Activated CD4-positive, CD25-positive, alpha-beta regulatory T cell treated with anti-CD3 and anti-CD28 coated beads, Interleukin-2, amount 50 U/mL, for 16 hours (primary cell): Measurements from ENCODE around the gene NUP98.
"Not testable (repeated sequence)": the region's sequence is repeated elsewhere in the genome, so short reads cannot be mapped to it uniquely, and the experiment has no call there.

Experiments used
- DNase-seq: peaks from one replicate; pipeline ENCODE4 v3.0.0-alpha.2; 2020; ENCODE audit warnings: low read depth, low spot score

Gene NUP98

GRCh38 chr11:3799143-3799542 lies 1.8 kb upstream of the NUP98 start:
- no peak for DNase-seq

GRCh38 chr11:3796801-3797328 lies 489 bp downstream of the NUP98 start:
- DNase-seq = no peak

- no peak for DNase-seq
These were observed 1.0 kb downstream of the NUP98 start for GRCh38 chr11:3796346-3796745.

- no peak for DNase-seq
These were observed 1.4 kb downstream of the NUP98 start for GRCh38 chr11:3796002-3796311.

GRCh38 chr11:3795131-3796001 lies 2.0 kb downstream of the NUP98 start:
- no peak for DNase-seq

GRCh38 chr11:3794387-3794786 lies 3.0 kb downstream of the NUP98 start:
- DNase-seq = not testable (repeated sequence)

- DNase-seq = no peak
These were observed 10.4 kb downstream of the NUP98 start for GRCh38 chr11:3786781-3787428.

GRCh38 chr11:3783611-3784010 lies 13.7 kb downstream of the NUP98 start:
- no peak for DNase-seq

GRCh38 chr11:3782963-3783362 lies 14.4 kb downstream of the NUP98 start:
- no peak for DNase-seq

GRCh38 chr11:3781423-3781822 lies 15.9 kb downstream of the NUP98 start:
- DNase-seq = no peak

GRCh38 chr11:3775736-3776406 lies 21.5 kb downstream of the NUP98 start:
- no peak for DNase-seq

GRCh38 chr11:3773180-3773579 lies 24.2 kb downstream of the NUP98 start:
- DNase-seq = no peak

GRCh38 chr11:3767536-3767935 lies 29.8 kb downstream of the NUP98 start:
- no peak for DNase-seq

- not testable (repeated sequence) for DNase-seq
These were observed 30.5 kb downstream of the NUP98 start for GRCh38 chr11:3766836-3767235.

- DNase-seq = no peak
These were observed 33.1 kb downstream of the NUP98 start for GRCh38 chr11:3764266-3764665.

GRCh38 chr11:3755151-3755550 lies 42.2 kb downstream of the NUP98 start:
- DNase-seq = no peak

- no peak for DNase-seq
These were observed 44.2 kb downstream of the NUP98 start for GRCh38 chr11:3753110-3753509.

- no peak for DNase-seq
These were observed 49.6 kb downstream of the NUP98 start for GRCh38 chr11:3747704-3748103.

- no peak for DNase-seq
These were observed 52.2 kb downstream of the NUP98 start for GRCh38 chr11:3745161-3745560.

- no peak for DNase-seq
These were observed 58.6 kb downstream of the NUP98 start for GRCh38 chr11:3738723-3739122.

GRCh38 chr11:3738241-3738640 lies 59.1 kb downstream of the NUP98 start:
- DNase-seq = no peak

- no peak for DNase-seq
These were observed 59.9 kb downstream of the NUP98 start for GRCh38 chr11:3737386-3737933.
